ENCODE measurements around the gene NRL. TPM values are rescaled to one million over a fixed set of nuclear protein-coding genes. Genes with fewer than 3 reads are reported as not detected.

The NRL gene
- total and polyA plus RNA-seq, 9 of the 15 experiments (the other 6 are each of a cell fraction or from before 2014, with no cell fraction given), result 0.07 to 2.7 (median 1.4) TPM; not detected in 1

DNA sequence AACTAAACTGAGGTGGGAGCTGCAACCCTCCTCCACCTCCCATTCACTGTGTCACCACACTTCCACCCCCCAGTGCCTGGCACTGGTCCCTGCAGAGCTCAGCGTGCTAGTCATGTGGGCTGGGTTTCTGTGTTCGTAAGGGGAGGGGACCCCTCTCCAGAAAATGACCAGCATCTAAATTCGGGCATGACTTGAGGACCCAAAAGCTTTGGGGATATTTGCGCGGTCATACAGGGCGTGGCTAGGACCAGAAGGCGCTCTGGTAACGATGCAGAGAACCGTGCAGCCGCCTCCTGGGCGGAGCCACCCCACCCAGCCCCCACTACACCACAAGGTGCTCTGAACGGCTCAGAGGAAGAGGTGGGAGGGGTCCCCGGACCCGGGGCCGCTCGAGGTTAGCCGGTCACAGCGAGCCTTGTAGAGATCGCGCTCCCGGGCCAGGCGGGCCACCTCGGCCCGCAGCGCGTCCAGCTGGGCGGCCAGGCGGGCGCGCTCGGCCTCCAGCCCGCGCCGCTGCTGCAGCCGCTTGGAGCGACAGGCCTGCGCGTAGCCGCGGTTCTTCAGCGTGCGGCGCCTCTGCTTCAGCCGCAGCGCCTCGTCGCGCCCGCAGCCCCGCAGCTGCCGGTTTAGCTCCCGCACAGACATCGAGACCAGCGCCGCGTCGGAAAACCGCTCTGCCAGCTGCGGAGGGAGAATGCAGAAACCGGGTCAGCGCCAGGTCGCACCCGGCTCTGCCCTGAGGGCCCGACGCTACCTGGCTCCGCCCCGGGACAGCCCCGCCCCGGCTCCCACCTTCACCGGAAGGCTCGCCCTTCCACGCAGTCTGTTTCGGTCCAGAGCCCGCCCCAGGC lies 33.6 kb downstream of the NRL start (continued):
- TF ChIP-seq, protein P1, sequence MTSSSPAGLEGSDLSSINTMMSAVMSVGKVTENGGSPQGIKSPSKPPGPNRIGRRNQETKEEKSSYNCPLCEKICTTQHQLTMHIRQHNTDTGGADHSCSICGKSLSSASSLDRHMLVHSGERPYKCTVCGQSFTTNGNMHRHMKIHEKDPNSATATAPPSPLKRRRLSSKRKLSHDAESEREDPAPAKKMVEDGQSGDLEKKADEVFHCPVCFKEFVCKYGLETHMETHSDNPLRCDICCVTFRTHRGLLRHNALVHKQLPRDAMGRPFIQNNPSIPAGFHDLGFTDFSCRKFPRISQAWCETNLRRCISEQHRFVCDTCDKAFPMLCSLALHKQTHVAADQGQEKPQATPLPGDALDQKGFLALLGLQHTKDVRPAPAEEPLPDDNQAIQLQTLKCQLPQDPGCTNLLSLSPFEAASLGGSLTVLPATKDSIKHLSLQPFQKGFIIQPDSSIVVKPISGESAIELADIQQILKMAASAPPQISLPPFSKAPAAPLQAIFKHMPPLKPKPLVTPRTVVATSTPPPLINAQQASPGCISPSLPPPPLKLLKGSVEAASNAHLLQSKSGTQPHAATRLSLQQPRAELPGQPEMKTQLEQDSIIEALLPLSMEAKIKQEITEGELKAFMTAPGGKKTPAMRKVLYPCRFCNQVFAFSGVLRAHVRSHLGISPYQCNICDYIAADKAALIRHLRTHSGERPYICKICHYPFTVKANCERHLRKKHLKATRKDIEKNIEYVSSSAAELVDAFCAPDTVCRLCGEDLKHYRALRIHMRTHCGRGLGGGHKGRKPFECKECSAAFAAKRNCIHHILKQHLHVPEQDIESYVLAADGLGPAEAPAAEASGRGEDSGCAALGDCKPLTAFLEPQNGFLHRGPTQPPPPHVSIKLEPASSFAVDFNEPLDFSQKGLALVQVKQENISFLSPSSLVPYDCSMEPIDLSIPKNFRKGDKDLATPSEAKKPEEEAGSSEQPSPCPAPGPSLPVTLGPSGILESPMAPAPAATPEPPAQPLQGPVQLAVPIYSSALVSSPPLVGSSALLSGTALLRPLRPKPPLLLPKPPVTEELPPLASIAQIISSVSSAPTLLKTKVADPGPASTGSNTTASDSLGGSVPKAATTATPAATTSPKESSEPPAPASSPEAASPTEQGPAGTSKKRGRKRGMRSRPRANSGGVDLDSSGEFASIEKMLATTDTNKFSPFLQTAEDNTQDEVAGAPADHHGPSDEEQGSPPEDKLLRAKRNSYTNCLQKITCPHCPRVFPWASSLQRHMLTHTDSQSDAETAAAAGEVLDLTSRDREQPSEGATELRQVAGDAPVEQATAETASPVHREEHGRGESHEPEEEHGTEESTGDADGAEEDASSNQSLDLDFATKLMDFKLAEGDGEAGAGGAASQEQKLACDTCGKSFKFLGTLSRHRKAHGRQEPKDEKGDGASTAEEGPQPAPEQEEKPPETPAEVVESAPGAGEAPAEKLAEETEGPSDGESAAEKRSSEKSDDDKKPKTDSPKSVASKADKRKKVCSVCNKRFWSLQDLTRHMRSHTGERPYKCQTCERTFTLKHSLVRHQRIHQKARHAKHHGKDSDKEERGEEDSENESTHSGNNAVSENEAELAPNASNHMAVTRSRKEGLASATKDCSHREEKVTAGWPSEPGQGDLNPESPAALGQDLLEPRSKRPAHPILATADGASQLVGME (CRISPR knock-in tag; IDR thresholded peaks at IDR 0.05), result no peak
- TF ChIP-seq KHSRP (IDR thresholded peaks at IDR 0.05) (no peak), KLF16 (IDR thresholded peaks at IDR 0.05) (no peak), BCOR (IDR thresholded peaks at IDR 0.05) (no peak), ETV6 (IDR thresholded peaks at IDR 0.05; ENCODE audit: borderline replicate concordance in 1 of 2, low read depth in 2 of 2, low read length in 1 of 2) (no peak), ETV6 (CRISPR knock-in tag; IDR thresholded peaks at IDR 0.05; ENCODE audit: borderline replicate concordance) (no peak), RBFOX2 (IDR thresholded peaks at IDR 0.05; ENCODE audit: low read depth, low read length) (peak; percentile 76), SREBF2 (CRISPR knock-in tag; IDR thresholded peaks at IDR 0.05) (no peak), SNIP1 (IDR thresholded peaks at IDR 0.05; ENCODE audit: low read depth) (no peak), XRCC4 (IDR thresholded peaks at IDR 0.05; ENCODE audit: extremely low read depth, insufficient read depth, insufficient read length) (no peak)
- TF ChIP-seq, protein P2, sequence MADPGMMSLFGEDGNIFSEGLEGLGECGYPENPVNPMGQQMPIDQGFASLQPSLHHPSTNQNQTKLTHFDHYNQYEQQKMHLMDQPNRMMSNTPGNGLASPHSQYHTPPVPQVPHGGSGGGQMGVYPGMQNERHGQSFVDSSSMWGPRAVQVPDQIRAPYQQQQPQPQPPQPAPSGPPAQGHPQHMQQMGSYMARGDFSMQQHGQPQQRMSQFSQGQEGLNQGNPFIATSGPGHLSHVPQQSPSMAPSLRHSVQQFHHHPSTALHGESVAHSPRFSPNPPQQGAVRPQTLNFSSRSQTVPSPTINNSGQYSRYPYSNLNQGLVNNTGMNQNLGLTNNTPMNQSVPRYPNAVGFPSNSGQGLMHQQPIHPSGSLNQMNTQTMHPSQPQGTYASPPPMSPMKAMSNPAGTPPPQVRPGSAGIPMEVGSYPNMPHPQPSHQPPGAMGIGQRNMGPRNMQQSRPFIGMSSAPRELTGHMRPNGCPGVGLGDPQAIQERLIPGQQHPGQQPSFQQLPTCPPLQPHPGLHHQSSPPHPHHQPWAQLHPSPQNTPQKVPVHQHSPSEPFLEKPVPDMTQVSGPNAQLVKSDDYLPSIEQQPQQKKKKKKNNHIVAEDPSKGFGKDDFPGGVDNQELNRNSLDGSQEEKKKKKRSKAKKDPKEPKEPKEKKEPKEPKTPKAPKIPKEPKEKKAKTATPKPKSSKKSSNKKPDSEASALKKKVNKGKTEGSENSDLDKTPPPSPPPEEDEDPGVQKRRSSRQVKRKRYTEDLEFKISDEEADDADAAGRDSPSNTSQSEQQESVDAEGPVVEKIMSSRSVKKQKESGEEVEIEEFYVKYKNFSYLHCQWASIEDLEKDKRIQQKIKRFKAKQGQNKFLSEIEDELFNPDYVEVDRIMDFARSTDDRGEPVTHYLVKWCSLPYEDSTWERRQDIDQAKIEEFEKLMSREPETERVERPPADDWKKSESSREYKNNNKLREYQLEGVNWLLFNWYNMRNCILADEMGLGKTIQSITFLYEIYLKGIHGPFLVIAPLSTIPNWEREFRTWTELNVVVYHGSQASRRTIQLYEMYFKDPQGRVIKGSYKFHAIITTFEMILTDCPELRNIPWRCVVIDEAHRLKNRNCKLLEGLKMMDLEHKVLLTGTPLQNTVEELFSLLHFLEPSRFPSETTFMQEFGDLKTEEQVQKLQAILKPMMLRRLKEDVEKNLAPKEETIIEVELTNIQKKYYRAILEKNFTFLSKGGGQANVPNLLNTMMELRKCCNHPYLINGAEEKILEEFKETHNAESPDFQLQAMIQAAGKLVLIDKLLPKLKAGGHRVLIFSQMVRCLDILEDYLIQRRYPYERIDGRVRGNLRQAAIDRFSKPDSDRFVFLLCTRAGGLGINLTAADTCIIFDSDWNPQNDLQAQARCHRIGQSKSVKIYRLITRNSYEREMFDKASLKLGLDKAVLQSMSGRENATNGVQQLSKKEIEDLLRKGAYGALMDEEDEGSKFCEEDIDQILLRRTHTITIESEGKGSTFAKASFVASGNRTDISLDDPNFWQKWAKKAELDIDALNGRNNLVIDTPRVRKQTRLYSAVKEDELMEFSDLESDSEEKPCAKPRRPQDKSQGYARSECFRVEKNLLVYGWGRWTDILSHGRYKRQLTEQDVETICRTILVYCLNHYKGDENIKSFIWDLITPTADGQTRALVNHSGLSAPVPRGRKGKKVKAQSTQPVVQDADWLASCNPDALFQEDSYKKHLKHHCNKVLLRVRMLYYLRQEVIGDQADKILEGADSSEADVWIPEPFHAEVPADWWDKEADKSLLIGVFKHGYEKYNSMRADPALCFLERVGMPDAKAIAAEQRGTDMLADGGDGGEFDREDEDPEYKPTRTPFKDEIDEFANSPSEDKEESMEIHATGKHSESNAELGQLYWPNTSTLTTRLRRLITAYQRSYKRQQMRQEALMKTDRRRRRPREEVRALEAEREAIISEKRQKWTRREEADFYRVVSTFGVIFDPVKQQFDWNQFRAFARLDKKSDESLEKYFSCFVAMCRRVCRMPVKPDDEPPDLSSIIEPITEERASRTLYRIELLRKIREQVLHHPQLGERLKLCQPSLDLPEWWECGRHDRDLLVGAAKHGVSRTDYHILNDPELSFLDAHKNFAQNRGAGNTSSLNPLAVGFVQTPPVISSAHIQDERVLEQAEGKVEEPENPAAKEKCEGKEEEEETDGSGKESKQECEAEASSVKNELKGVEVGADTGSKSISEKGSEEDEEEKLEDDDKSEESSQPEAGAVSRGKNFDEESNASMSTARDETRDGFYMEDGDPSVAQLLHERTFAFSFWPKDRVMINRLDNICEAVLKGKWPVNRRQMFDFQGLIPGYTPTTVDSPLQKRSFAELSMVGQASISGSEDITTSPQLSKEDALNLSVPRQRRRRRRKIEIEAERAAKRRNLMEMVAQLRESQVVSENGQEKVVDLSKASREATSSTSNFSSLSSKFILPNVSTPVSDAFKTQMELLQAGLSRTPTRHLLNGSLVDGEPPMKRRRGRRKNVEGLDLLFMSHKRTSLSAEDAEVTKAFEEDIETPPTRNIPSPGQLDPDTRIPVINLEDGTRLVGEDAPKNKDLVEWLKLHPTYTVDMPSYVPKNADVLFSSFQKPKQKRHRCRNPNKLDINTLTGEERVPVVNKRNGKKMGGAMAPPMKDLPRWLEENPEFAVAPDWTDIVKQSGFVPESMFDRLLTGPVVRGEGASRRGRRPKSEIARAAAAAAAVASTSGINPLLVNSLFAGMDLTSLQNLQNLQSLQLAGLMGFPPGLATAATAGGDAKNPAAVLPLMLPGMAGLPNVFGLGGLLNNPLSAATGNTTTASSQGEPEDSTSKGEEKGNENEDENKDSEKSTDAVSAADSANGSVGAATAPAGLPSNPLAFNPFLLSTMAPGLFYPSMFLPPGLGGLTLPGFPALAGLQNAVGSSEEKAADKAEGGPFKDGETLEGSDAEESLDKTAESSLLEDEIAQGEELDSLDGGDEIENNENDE (IDR thresholded peaks at IDR 0.05; ENCODE audit: low read depth, low read length), result no peak
